BJ (cell line): Measurements from ENCODE around the gene PTRH2. TPM values are rescaled to one million over a fixed set of nuclear protein-coding genes. Genes with fewer than 3 reads are reported as not detected.

Experiments used
- CTCF ChIA-PET: fragments of 350-600 bp; formaldehyde crosslinking; extraction: SDS; loops from one replicate; lab custom pipeline; 2021; ENCODE audit warnings: antibody characterized with exemption, inconsistent platforms; lab: Yijun Ruan, JAX
- POLR2A ChIA-PET: fragments of 300-600 bp; sonication (Branson Sonifier 250); formaldehyde crosslinking; extraction: SDS; loops from one replicate; lab custom pipeline; 2021; ENCODE audit warnings: antibody characterized with exemption; lab: Charles Lee
- DNase-seq: peaks from one replicate; pipeline ENCODE4 v3.0.0-alpha.2; 2011; ENCODE audit warnings: low read depth
- H3K27me3 ChIP-seq: 2 replicates; pipeline ENCODE4 v1.6.0; 2011; ENCODE audit warnings: low read length; ENCODE audit not compliant: control insufficient read depth, insufficient read depth
- H3K36me3 ChIP-seq: 2 replicates; pipeline ENCODE4 v1.5.1; 2011; ENCODE audit warnings: low read length; ENCODE audit not compliant: control insufficient read depth, insufficient read depth
- H3K4me3 ChIP-seq: 2 replicates; pipeline ENCODE4 v1.5.1; 2011; ENCODE audit warnings: low read depth, mild to moderate bottlenecking, control low read depth, low read length
- CTCF ChIP-seq: IDR thresholded peaks from 2 replicates; pipeline ENCODE4 v1.5.1; 2011; ENCODE audit warnings: low read depth, mild to moderate bottlenecking, control low read depth, inconsistent platforms, low read length, moderate library complexity; ENCODE audit not compliant: insufficient read depth
- polyA plus RNA-seq: library from polyadenylated mRNA; depleted of rRNA; stranded (reverse); fragments of >200 nt; gene quantifications from 2 replicates; pipeline ENCODE4 v1.2.3, GENCODE V29; 2011; rRNA removed

Gene PTRH2
- polyA plus RNA-seq, 1 experiment = 31.4 TPM

DNA sequence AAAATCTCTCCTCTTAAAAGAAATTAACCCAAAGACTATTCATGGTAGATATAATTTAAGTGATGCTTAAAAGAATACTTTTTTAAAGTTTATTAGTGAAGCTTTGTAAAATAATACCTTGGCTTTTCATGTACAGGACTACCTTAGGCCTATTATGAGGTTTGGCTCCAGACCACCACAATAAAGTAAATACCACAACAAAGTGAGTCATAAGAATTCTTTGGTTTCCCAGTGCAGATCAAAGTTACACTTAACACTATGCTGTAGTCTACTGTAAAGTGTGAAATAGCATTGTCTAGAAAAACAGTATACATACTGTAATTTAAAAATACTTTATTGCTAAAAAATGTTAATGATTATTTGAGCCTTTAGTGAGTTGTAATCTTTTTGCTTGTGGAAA is 55.9 kb downstream of the PTRH2 start:
- no peak overlapping the region for H3K4me3 ChIP-seq
- POLR2A ChIA-PET = no interaction called here
- DNase-seq = no peak
- CTCF ChIA-PET = interaction anchor here (1.1 kb wide), 1 partner anchor 8 kb away, joined by 3 read pairs; no protein-coding TSS in a partner anchor
- peaks cover 12% of the 10 kb centered on the region for H3K36me3 ChIP-seq
- no peak for TF ChIP-seq CTCF
- no peaks in the 10 kb centered on the region for H3K27me3 ChIP-seq

DNA sequence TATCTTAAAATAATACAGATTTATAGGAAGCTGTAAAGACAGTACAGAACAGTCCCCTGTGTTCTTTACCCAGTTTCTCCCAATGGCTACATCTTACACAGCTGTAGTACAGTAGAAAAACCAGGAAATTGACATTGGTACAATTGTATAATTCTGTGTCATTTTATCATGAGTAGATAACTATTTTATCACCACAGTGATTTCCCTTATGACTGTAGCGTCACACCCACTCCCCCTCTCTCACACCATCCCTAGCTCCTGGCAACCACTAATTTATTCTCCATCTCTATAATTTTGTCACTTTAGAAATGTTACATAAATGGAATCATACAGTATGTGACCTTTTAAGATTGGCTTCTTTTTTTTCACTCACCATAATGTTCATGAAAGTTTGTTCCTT is 56.6 kb downstream of the PTRH2 start:
- ChIA-PET CTCF (no interaction called here), POLR2A (no interaction called here)
- no peak for TF ChIP-seq CTCF
- Histone ChIP-seq H3K27me3 (no peaks in the 10 kb centered on the region), H3K36me3 (peaks cover 11% of the 10 kb centered on the region), H3K4me3 (no peak overlapping the region)
- no peak for DNase-seq

GRCh38 chr17:59649886-59650285 is 57.3 kb downstream of the PTRH2 start:
- no peak for TF ChIP-seq CTCF
- CTCF ChIA-PET = no interaction called here
- DNase-seq = no peak
- Histone ChIP-seq H3K27me3 (no peaks in the 10 kb centered on the region), H3K4me3 (no peak overlapping the region), H3K36me3 (peaks cover 11% of the 10 kb centered on the region)
- POLR2A ChIA-PET = no interaction called here

Other genes with a start within 250 kb of the PTRH2 start
- gene DHX40, start 141.8 kb downstream of the PTRH2 start, polyA plus RNA-seq = 19.0 and 37.7 TPM in 2 replicates
- gene CLTC, start 87.5 kb downstream of the PTRH2 start, polyA plus RNA-seq = 149 and 216 TPM in 2 replicates
- gene VMP1, start 224 bp upstream of the PTRH2 start, polyA plus RNA-seq = 105 and 186 TPM in 2 replicates
- 2.3 and 4.2 TPM in 2 replicates for gene TUBD1, start 185.5 kb upstream of the PTRH2 start, polyA plus RNA-seq
- 7.4 and 15.7 TPM in 2 replicates for gene RPS6KB1, start 185.7 kb upstream of the PTRH2 start, polyA plus RNA-seq